Measurements from ENCODE around the gene NKX6-2. TPM values are rescaled to one million over a fixed set of nuclear protein-coding genes. Genes with fewer than 3 reads are reported as not detected.
A peak's percentile ranks its signal among the peaks of the same experiment; 100 is the strongest.

The NKX6-2 gene
- total and polyA plus RNA-seq, 2 of the 8 experiments (the other 6 are each of a cell fraction or from before 2014, with no cell fraction given): 0.06 TPM; not detected in 1

GRCh38 chr10:132833421-132834111, 47.6 kb upstream of the NKX6-2 start:
- CTCF ChIA-PET (ENCODE audit: partially characterized antibody): interaction anchor here (0.8 to 2.0 kb wide), 4 partner anchors 24 to 179 kb away, joined by 3 to 8 read pairs (median 4); no protein-coding TSS in a partner anchor
- FAIRE-seq: no peak

More at GRCh38 chr10:132833421-132834111, 47.6 kb upstream of the NKX6-2 start:
- H3K4ac ChIP-seq (replicated peaks; ENCODE audit: insufficient read length, low read depth, low read length): no peak overlapping the region
- no peak overlapping the region for H3K4me3 ChIP-seq (ENCODE audit: extremely low read depth in 1 of 4, insufficient read depth in 2 of 4, low read depth in 3 of 4, low read length in 4 of 4)
- no peak overlapping the region for H2AFZ ChIP-seq (ENCODE audit: low read length)
- no peak overlapping the region for H3K56ac ChIP-seq (replicated peaks; ENCODE audit: insufficient read length, low read depth, low read length)
- H3K4me1 ChIP-seq (replicated peaks in 1 of 4; ENCODE audit: control insufficient read depth in 3 of 4, insufficient read depth in 4 of 4, low read length in 3 of 4): peaks cover 0 to 10% (median 4%) of the 10 kb centered on the region in 4 experiments; a peak in 5 of 7 replicates
- no peak overlapping the region for H2BK12ac ChIP-seq (ENCODE audit: low read depth, low read length)
- H3K36me3 ChIP-seq (ENCODE audit: control insufficient read depth in 2 of 4, insufficient read depth in 4 of 4, low read length in 3 of 4): no peaks in the 10 kb centered on the region
- no peak overlapping the region for H4K91ac ChIP-seq (replicated peaks; ENCODE audit: insufficient read length, low read length)
- H3K79me1 ChIP-seq (ENCODE audit: low read depth, low read length): no peaks in the 10 kb centered on the region
- H3K23me2 ChIP-seq (ENCODE audit: low read depth, low read length): no peaks in the 10 kb centered on the region
- H3K9me3 ChIP-seq (ENCODE audit: insufficient read depth in 2 of 2, low read depth in 1 of 2, low read length in 1 of 2): no peaks in the 10 kb centered on the region; a peak in 1 of 4 replicates
- POLR2A ChIA-PET (ENCODE audit: partially characterized antibody): no interaction called here
- H3K27ac ChIP-seq (ENCODE audit: low read depth, low read length): no peak overlapping the region
- no peak overlapping the region for H2BK5ac ChIP-seq (ENCODE audit: low read depth, low read length)
- H2BK20ac ChIP-seq (ENCODE audit: low read length): no peak overlapping the region
- WGBS, 2 experiments (ENCODE audit: extremely low coverage in 1 of 2, insufficient coverage in 1 of 2, insufficient read length in 1 of 2, insufficient replicate concordance in 2 of 2, low coverage in 1 of 2, low lambda C conversion rate in 2 of 2, missing lambda C conversion rate in 1 of 2): 81% methylated on average over 21 of the region's 29 CpGs; no CpG with 5 or more reads in 1 of the 2 experiments
- no peak overlapping the region for H2BK120ac ChIP-seq (replicated peaks; ENCODE audit: low read depth, low read length)
- no peak overlapping the region for H3K18ac ChIP-seq (ENCODE audit: extremely low read depth, low read length)
- no peaks in the 10 kb centered on the region for H3K79me2 ChIP-seq (ENCODE audit: control insufficient read depth in 1 of 2, insufficient read depth in 2 of 2, low read length in 2 of 2)
- no peak overlapping the region for H3K4me2 ChIP-seq (ENCODE audit: insufficient read depth in 1 of 2, low read depth in 2 of 2, low read length in 2 of 2)
- no peak overlapping the region for H3K14ac ChIP-seq (ENCODE audit: insufficient read length)
- no peak overlapping the region for H3K23ac ChIP-seq (ENCODE audit: insufficient read length)
- H3K27me3 ChIP-seq (replicated peaks in 1 of 4; ENCODE audit: control insufficient read depth in 3 of 4, extremely low read depth in 1 of 4, insufficient read depth in 3 of 4, low read length in 3 of 4): no peaks in the 10 kb centered on the region
- peaks cover 0 to 3% of the 10 kb centered on the region in 2 experiments for H4K20me1 ChIP-seq (replicated peaks in 1 of 2; ENCODE audit: control insufficient read depth in 1 of 2, insufficient read depth in 2 of 2, low read length in 2 of 2)
- peak overlapping the region; percentile 59 for H4K8ac ChIP-seq (ENCODE audit: extremely low read depth, insufficient read depth, low read length)
- no peak overlapping the region for H2BK15ac ChIP-seq (ENCODE audit: low read length)
- no peak overlapping the region for H3K9ac ChIP-seq (replicated peaks in 1 of 4; ENCODE audit: extremely low read depth in 1 of 4, low read depth in 3 of 4, low read length in 3 of 4)
- TF ChIP-seq RNF2 (IDR thresholded peaks at IDR 0.05; ENCODE audit: borderline replicate concordance, low read depth, low read length, missing control alignments, poor library complexity, severe bottlenecking) (no peak), CHD2 (IDR thresholded peaks at IDR 0.05; ENCODE audit: low read length) (no peak)
- H2AK5ac ChIP-seq (ENCODE audit: low read depth, low read length): no peak overlapping the region
- no peak for DNase-seq (ENCODE audit: low read depth in 1 of 2, low spot score in 2 of 2)
- no peak overlapping the region for H4K5ac ChIP-seq (ENCODE audit: insufficient read length, low read depth, low read length)

Data from H1 (cell line).